Bronchial epithelial cell (primary cell): ENCODE results near the gene EPB41L4A. TPM values are rescaled to one million over a fixed set of nuclear protein-coding genes. Genes with fewer than 3 reads are reported as not detected.

Experiments used
- DNase-seq: peaks from one replicate; pipeline ENCODE4 v3.0.0-alpha.2; 2010; ENCODE audit warnings: low read depth
- FAIRE-seq: peaks from 2 replicates; lab custom pipeline; 2011; peaks lifted over from hg19 to GRCh38; lab: Jason Lieb, UNC
- H3K27me3 ChIP-seq: 2 replicates; pipeline ENCODE4 v1.5.1; 2011; ENCODE audit warnings: low read length; ENCODE audit not compliant: control insufficient read depth, insufficient read depth
- H3K36me3 ChIP-seq: 2 replicates; pipeline ENCODE4 v1.5.1; 2011; ENCODE audit warnings: low read length; ENCODE audit not compliant: control insufficient read depth, insufficient read depth
- H3K4me3 ChIP-seq: 2 replicates; pipeline ENCODE4 v1.5.1; 2011; ENCODE audit warnings: mild to moderate bottlenecking, low read depth, low read length, control low read depth
- CTCF ChIP-seq: IDR thresholded peaks from 2 replicates; pipeline ENCODE4 v1.5.1; 2011; ENCODE audit warnings: mild to moderate bottlenecking, moderate library complexity, low read length, control low read depth, inconsistent platforms; ENCODE audit not compliant: insufficient read depth, severe bottlenecking
- total RNA-seq: library from RNA; depleted of rRNA; stranded (reverse); fragments of >200 nt; gene quantifications from 2 replicates; pipeline ENCODE4 v1.2.1, GENCODE V29; 2014

EPB41L4A gene
- total RNA-seq, 1 donor from 2014 or later = 5.3 TPM

- DNase-seq (no peak), FAIRE-seq (no peak)
- no peaks in the 10 kb centered on the region for H3K27me3 ChIP-seq
- no peaks in the 10 kb centered on the region for H3K36me3 ChIP-seq
- TF ChIP-seq CTCF = no peak
- H3K4me3 ChIP-seq = no peak overlapping the region
Observed at GRCh38 chr5:112189391-112189790, 229.7 kb downstream of the EPB41L4A start.

GRCh38 chr5:112186401-112186990, 232.6 kb downstream of the EPB41L4A start:
- Histone ChIP-seq H3K36me3 (no peaks in the 10 kb centered on the region), H3K27me3 (no peaks in the 10 kb centered on the region), H3K4me3 (no peak overlapping the region)
- FAIRE-seq = no peak
- peak; percentile 62 for DNase-seq
- peak; percentile 54 for TF ChIP-seq CTCF

- Histone ChIP-seq H3K4me3 (no peak overlapping the region), H3K36me3 (no peaks in the 10 kb centered on the region), H3K27me3 (no peaks in the 10 kb centered on the region)
- no peak for FAIRE-seq
- no peak for DNase-seq
- no peak for TF ChIP-seq CTCF
Observed at GRCh38 chr5:112183874-112184273, 235.2 kb downstream of the EPB41L4A start.

GRCh38 chr5:112183103-112183711, 235.9 kb downstream of the EPB41L4A start:
- no peak for TF ChIP-seq CTCF
- Histone ChIP-seq H3K36me3 (no peaks in the 10 kb centered on the region), H3K4me3 (no peak overlapping the region), H3K27me3 (no peaks in the 10 kb centered on the region)
- peak; percentile 91 for DNase-seq
- peak; percentile 99 for FAIRE-seq

GRCh38 chr5:112179290-112179689, 239.8 kb downstream of the EPB41L4A start:
- H3K36me3 ChIP-seq = no peaks in the 10 kb centered on the region
- H3K4me3 ChIP-seq = no peak overlapping the region
- FAIRE-seq = no peak
- TF ChIP-seq CTCF = no peak
- no peaks in the 10 kb centered on the region for H3K27me3 ChIP-seq
- no peak for DNase-seq
